NT2/D1 (cell line): ENCODE results near the gene FRMD4A.

Source experiments
- DNase-seq: peaks from one replicate; pipeline ENCODE4 v3.0.0-alpha.2; 2011; ENCODE audit warnings: low read depth, low spot score
- H3K27me3 ChIP-seq: 2 replicates; pipeline ENCODE4 v1.6.0; 2011; ENCODE audit warnings: mild to moderate bottlenecking; ENCODE audit not compliant: insufficient read length, insufficient read depth
- H3K36me3 ChIP-seq: 2 replicates; pipeline ENCODE4 v1.6.1; 2011; ENCODE audit warnings: mild to moderate bottlenecking, low read length, mixed read lengths; ENCODE audit not compliant: insufficient read depth, insufficient read length
- H3K4me1 ChIP-seq: 2 replicates; pipeline ENCODE4 v1.5.1; 2011; ENCODE audit not compliant: insufficient read depth, insufficient read length
- H3K4me3 ChIP-seq: 2 replicates; pipeline ENCODE4 v1.5.1; 2011; ENCODE audit warnings: low read depth; ENCODE audit not compliant: insufficient read length
- H3K9ac ChIP-seq: 2 replicates; pipeline ENCODE4 v1.6.0; 2011; ENCODE audit warnings: low read depth; ENCODE audit not compliant: insufficient read length
- H3K9me3 ChIP-seq: 2 replicates; pipeline ENCODE4 v1.5.1; 2011; ENCODE audit warnings: mild to moderate bottlenecking, low read length; ENCODE audit not compliant: insufficient read depth
- SUZ12 ChIP-seq: IDR thresholded peaks from 2 replicates; pipeline ENCODE4 v1.6.1; 2011; ENCODE audit not compliant: insufficient read length, insufficient read depth; ENCODE audit errors: extremely low read depth
- YY1 ChIP-seq: IDR thresholded peaks from 2 replicates; pipeline ENCODE4 v1.6.1; 2011; ENCODE audit not compliant: insufficient read length, insufficient read depth
- ZNF274 ChIP-seq: IDR thresholded peaks from 2 replicates; pipeline ENCODE4 v1.6.1; 2011; ENCODE audit warnings: mild to moderate bottlenecking, low read depth, low read length

The FRMD4A gene

DNA sequence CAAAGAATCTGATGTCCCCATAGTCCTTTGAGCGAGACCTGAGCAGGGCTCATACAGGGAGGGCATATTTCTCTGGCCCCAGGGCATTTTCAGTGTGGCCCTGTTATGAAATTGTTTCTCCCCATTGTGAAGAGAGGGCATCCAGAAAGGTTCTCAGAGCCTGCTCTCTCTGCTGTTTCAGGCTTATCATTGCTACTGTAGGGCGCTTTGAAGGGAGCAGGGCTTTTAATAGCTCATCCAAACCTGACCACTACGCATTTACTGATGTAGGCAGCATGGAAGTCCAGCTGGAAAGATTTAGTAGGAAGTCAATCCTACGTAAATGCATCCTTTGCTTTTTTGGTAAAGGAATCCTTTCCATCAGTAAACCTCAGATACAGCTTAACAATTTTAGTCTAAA is 675.9 kb downstream of the FRMD4A start:
- peaks cover 3% of the 10 kb centered on the region for H3K4me1 ChIP-seq
- peaks cover 82% of the 10 kb centered on the region for H3K36me3 ChIP-seq
- H3K9me3 ChIP-seq, result no peaks in the 10 kb centered on the region
- H3K4me3 ChIP-seq, result no peak overlapping the region
- TF ChIP-seq ZNF274 (no peak), SUZ12 (no peak), YY1 (no peak)
- no peaks in the 10 kb centered on the region for H3K27me3 ChIP-seq
- H3K9ac ChIP-seq, result no peak overlapping the region
- no peak for DNase-seq

DNA sequence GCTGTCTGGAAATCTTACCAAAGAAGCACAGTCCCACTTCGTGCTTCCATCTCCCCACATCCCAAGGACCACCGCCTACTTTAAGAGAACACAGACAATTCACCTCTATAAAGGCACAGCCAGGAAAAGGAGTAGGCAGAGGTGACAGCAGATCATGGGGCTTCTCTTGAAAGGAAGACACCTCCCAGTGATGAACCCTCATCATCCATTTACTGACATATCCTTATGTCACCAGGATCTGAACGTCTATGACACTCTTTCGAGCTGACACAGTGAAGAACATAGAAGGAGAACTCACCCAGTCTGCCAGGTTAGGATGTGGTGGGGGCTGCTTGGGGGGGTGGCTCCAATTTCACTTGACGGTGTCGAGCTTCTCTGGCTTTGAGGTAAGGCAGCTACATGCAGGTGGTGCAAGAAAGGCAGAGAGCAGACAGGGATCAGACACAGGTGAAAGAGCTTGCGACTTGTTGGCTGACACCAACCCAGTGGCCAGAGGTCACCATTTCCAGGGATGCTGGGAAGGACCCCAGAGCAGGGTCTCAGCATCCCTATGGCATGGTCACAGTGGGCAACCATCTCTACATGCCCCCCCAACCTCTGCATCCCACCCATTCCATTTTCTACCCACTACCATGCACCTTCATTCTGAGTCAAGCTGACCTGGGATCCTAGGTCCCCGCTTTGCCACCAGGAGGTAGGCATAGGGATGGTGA is 676.5 kb downstream of the FRMD4A start:
- TF ChIP-seq SUZ12 (no peak), YY1 (no peak), ZNF274 (no peak)
- Histone ChIP-seq H3K9me3 (no peaks in the 10 kb centered on the region), H3K4me3 (no peak overlapping the region), H3K36me3 (peaks cover 78% of the 10 kb centered on the region), H3K4me1 (peaks cover 1% of the 10 kb centered on the region), H3K27me3 (no peaks in the 10 kb centered on the region), H3K9ac (no peak overlapping the region)
- no peak for DNase-seq

DNA sequence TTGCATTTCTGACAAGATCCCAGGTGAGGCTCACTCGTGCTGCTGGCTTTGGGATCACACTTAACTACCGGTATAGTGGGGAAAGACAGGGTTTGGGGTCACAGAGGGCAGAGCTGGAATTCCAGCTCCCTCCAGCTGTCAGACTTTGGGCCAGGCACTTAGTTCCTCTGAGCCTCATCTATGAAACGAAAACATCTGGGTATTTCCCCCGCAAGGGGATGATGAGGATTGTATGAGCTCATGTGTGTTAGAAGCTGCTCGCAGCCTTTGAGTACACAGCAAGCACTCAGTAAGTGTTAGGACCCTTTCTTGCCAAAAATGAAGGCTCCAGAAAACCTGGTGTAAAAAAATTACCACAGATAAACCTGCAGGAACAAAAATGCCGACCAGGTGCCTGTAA is 677.9 kb downstream of the FRMD4A start:
- TF ChIP-seq SUZ12 (no peak), YY1 (no peak), ZNF274 (no peak)
- no peaks in the 10 kb centered on the region for H3K9me3 ChIP-seq
- H3K27me3 ChIP-seq, result no peaks in the 10 kb centered on the region
- H3K9ac ChIP-seq, result no peak overlapping the region
- no peak for DNase-seq
- peaks cover 74% of the 10 kb centered on the region for H3K36me3 ChIP-seq
- no peaks in the 10 kb centered on the region for H3K4me1 ChIP-seq
- H3K4me3 ChIP-seq, result no peak overlapping the region

DNA sequence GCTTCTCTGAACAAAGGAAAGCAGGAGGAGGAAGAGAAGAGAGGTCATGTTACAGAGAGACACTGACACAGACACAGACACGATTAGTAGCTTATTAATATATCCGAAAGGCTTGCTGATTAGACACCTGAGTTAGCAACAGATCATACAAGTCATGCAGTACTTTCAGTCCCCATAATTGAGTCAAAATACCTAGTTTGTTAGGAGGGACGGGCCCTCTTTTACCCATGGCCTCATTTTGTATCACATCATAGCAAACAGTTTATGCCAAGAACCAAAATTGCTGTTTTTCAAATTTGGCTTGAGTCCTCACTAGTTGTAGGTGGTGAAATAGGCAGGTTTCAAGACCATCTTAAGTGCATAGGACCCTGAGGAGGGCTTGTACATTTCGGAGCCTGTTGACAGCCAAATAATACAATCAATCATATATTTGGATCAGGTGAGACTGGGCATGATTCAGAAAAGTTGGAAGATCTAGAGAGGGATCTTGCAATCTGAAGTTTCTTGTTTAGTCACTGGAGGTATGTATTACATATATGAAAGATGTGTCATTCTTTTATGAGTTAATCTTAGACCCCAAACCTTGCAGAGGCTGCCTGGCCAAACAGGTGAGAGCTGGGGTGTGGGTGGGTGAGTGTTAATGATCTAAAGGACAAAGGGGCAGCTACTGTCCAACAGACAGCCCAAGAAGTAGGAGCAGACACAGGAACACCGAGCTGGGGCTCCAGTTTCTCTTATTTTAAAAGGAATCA is 678.6 kb downstream of the FRMD4A start:
- no peak overlapping the region for H3K9ac ChIP-seq
- H3K9me3 ChIP-seq, result no peaks in the 10 kb centered on the region
- no peaks in the 10 kb centered on the region for H3K27me3 ChIP-seq
- no peaks in the 10 kb centered on the region for H3K4me1 ChIP-seq
- TF ChIP-seq SUZ12 (no peak), ZNF274 (no peak), YY1 (no peak)
- H3K36me3 ChIP-seq, result peaks cover 77% of the 10 kb centered on the region
- no peak for DNase-seq
- H3K4me3 ChIP-seq, result no peak overlapping the region

DNA sequence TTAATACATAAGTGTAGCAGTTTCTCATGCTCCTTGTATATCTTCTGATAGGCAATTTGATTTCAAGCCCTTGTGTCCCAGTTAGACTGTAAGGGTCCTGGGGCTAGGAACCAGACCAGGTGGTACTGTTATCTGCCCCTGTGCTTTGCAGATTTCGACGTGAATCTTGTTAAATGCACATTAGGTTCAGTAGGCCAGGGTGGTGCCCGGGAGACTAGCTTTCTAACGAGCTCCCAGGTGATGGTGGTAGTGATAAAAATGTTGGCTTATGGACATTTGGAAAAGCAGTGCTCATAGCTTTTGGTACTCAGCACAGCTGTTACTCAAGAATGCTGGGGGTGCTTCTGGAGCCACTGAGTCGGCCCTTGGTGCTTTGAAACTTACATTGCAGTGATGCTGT is 679.8 kb downstream of the FRMD4A start:
- H3K4me3 ChIP-seq, result no peak overlapping the region
- H3K9me3 ChIP-seq, result no peaks in the 10 kb centered on the region
- peaks cover 79% of the 10 kb centered on the region for H3K36me3 ChIP-seq
- H3K27me3 ChIP-seq, result no peaks in the 10 kb centered on the region
- no peak overlapping the region for H3K9ac ChIP-seq
- TF ChIP-seq SUZ12 (no peak), YY1 (no peak), ZNF274 (no peak)
- no peak for DNase-seq
- no peaks in the 10 kb centered on the region for H3K4me1 ChIP-seq

DNA sequence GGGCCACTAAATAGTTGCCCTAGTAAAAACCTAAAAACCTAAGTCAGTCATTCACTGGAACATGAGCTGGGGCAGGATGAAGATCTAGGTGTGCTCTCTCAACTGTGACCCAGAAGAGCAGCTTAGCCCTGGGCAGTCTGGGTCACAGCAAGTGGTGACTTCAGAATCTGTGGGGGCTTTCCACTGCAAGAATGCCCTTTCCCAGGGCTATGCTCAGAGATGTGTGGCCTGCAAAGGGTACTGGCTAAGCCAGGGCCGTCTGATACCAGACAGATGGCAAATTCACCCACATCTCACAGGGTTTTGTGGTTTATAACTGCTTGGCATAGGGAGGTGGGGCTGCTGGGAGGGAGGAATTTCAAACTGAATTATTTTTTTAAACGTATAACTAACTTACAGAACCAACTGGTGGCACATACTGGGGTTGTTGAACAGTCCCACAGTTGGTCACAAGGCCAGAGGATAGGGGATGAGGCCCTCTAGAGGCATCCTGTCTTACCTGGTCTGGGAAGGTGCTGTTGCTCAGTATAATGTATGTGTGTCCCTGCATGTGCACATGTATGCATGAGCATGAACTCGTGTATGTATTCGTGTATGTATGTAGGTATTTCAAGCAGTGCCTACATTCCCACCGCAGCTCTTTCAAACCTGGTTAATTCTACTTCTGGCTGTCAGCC is 680.7 kb downstream of the FRMD4A start:
- Histone ChIP-seq H3K36me3 (peaks cover 77% of the 10 kb centered on the region), H3K9me3 (no peaks in the 10 kb centered on the region), H3K4me3 (no peak overlapping the region), H3K9ac (no peak overlapping the region), H3K27me3 (no peaks in the 10 kb centered on the region), H3K4me1 (no peaks in the 10 kb centered on the region)
- TF ChIP-seq ZNF274 (no peak), YY1 (no peak), SUZ12 (no peak)
- DNase-seq, result no peak

DNA sequence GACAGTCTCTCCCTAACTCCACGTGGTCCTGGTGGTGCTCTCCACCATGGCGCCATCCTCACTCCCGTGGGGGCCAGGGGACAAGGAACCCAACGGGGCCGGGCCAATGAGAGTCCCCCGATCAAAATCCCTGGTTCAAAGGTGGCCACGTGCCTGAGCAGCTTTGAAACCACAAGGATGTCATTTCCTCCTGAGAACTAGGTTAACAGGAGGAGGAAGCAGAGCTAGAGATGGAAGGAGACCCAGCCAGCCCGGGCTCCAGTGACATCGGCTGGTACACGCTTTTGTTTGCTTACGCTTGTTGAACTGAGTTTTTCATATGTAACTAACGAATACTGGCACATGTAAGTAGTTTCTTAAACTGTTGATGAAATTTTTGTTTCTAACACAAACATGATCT is 682.3 kb downstream of the FRMD4A start:
- no peaks in the 10 kb centered on the region for H3K27me3 ChIP-seq
- H3K4me1 ChIP-seq, result no peaks in the 10 kb centered on the region
- no peak overlapping the region for H3K4me3 ChIP-seq
- no peak overlapping the region for H3K9ac ChIP-seq
- no peak for TF ChIP-seq YY1
- TF ChIP-seq ZNF274, result no peak
- no peak for TF ChIP-seq SUZ12
- no peaks in the 10 kb centered on the region for H3K9me3 ChIP-seq
- peaks cover 62% of the 10 kb centered on the region for H3K36me3 ChIP-seq
- DNase-seq, result no peak
